ENCODE data around the gene OR5B2.

OR5B2 gene

DNA sequence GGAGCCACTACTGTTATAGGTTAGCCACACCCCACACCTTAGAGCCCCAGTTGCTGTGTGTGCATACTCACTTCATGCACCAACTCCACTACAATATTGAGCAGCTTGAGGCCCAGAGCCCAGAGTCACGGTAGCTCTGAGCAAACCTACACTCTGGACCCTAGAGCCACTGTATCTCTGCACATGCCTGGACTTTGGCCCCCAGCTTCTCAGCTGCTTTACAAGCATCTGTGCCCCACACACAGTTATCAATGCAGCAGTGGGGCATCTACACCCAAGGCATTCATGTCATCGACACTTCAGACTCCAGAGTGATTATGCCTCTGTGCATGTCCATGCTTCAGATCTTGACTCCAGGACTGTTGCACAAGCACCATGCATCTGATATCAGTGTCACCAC is 16.4 kb upstream of the OR5B2 start:
- Histone ChIP-seq H3K27me3 (replicated peaks; ENCODE audit: control insufficient read depth, insufficient read depth, low read length) (no peaks in the 10 kb centered on the region), H3K36me3 (ENCODE audit: control insufficient read depth, insufficient read depth, low read length) (no peaks in the 10 kb centered on the region), H3K4me3 (replicated peaks; ENCODE audit: low read depth, low read length) (no peak overlapping the region)
- TF ChIP-seq, protein P1, sequence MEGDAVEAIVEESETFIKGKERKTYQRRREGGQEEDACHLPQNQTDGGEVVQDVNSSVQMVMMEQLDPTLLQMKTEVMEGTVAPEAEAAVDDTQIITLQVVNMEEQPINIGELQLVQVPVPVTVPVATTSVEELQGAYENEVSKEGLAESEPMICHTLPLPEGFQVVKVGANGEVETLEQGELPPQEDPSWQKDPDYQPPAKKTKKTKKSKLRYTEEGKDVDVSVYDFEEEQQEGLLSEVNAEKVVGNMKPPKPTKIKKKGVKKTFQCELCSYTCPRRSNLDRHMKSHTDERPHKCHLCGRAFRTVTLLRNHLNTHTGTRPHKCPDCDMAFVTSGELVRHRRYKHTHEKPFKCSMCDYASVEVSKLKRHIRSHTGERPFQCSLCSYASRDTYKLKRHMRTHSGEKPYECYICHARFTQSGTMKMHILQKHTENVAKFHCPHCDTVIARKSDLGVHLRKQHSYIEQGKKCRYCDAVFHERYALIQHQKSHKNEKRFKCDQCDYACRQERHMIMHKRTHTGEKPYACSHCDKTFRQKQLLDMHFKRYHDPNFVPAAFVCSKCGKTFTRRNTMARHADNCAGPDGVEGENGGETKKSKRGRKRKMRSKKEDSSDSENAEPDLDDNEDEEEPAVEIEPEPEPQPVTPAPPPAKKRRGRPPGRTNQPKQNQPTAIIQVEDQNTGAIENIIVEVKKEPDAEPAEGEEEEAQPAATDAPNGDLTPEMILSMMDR (IDR thresholded peaks at IDR 0.05; ENCODE audit: insufficient read depth, low read length, poor library complexity, severe bottlenecking) = no peak
- no peak for DNase-seq (ENCODE audit: extremely low read depth, insufficient read length)

DNA sequence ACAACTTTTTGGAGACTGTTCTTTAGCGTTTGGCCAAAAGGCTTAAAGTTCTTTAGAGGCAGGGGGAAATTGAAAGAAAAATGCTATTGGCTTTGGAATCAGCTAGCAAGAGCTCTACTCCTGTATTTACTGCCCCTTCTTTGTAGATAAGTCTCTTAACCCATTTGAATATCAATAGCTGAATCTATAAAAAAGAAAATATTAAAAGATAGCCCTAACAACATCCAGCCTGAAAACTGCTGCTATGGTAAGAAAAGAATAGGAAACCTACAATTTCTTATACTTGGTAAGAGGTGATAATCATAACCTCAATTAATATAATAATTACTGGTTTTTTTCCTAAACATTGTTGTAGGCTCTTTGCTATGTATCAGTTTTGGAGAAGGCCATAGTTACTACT is 14.2 kb upstream of the OR5B2 start, which contains the start of gene OR5B12:
Gene OR5B12 (minus strand): TSS at position 101 of the 400 bp plus-strand sequence. CDS start 2,085 bp downstream, outside the sequence.
- Histone ChIP-seq H3K4me3 (replicated peaks; ENCODE audit: low read depth, low read length) (no peak within 1 kb of the TSS), H3K36me3 (ENCODE audit: control insufficient read depth, insufficient read depth, low read length) (no peaks in the 10 kb centered on the region), H3K27me3 (replicated peaks; ENCODE audit: control insufficient read depth, insufficient read depth, low read length) (no peaks in the 10 kb centered on the region)
- no peak for DNase-seq (ENCODE audit: extremely low read depth, insufficient read length)
- TF ChIP-seq, protein P1 (IDR thresholded peaks at IDR 0.05; ENCODE audit: insufficient read depth, low read length, poor library complexity, severe bottlenecking) = no peak

DNA sequence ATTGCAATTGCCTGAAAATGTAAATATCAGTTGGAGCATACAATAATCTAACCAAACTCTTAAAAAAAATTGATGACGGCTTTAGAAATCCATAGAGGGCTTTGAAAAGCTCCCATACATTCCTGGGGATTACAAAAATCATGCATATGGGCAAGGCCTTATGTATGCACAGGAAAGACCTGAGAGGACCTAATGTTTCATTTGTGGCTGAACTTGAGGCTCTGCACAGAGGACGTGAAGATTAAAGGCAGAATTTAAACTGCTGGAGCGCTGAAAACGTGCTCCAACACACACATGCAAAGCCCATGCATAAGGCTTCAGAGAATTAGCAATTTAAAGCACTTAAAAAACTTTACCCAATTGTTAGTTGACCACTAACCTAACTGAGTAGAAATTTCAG is 10.6 kb upstream of the OR5B2 start:
- Histone ChIP-seq H3K27me3 (replicated peaks; ENCODE audit: control insufficient read depth, insufficient read depth, low read length) (no peaks in the 10 kb centered on the region), H3K4me3 (replicated peaks; ENCODE audit: low read depth, low read length) (no peak overlapping the region), H3K36me3 (ENCODE audit: control insufficient read depth, insufficient read depth, low read length) (no peaks in the 10 kb centered on the region)
- DNase-seq (ENCODE audit: extremely low read depth, insufficient read length) = no peak
- TF ChIP-seq, protein P1 (IDR thresholded peaks at IDR 0.05; ENCODE audit: insufficient read depth, low read length, poor library complexity, severe bottlenecking) = no peak

DNA sequence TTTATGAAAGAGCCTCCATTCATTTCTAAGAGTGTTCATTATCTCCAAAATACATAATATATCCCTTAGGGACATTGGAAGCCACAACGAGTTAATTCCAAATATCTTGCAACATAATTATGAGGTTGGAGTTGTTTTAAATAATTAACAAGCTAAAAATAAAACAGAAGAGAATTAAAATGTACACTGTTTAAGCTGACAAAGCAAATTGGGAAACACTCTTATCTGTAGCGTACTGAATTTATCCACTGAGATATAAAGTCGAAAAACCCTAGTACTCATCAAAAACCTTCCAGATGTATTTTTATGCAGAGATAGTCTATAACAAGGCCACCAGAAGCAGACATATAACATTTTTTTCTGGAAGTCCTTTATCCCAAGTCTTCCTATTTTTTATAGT is 6.3 kb upstream of the OR5B2 start:
- DNase-seq (ENCODE audit: extremely low read depth, insufficient read length) = no peak
- H3K4me3 ChIP-seq (replicated peaks; ENCODE audit: low read depth, low read length) = no peak overlapping the region
- no peaks in the 10 kb centered on the region for H3K27me3 ChIP-seq (replicated peaks; ENCODE audit: control insufficient read depth, insufficient read depth, low read length)
- H3K36me3 ChIP-seq (ENCODE audit: control insufficient read depth, insufficient read depth, low read length) = no peaks in the 10 kb centered on the region
- TF ChIP-seq, protein P1 (IDR thresholded peaks at IDR 0.05; ENCODE audit: insufficient read depth, low read length, poor library complexity, severe bottlenecking) = no peak

DNA sequence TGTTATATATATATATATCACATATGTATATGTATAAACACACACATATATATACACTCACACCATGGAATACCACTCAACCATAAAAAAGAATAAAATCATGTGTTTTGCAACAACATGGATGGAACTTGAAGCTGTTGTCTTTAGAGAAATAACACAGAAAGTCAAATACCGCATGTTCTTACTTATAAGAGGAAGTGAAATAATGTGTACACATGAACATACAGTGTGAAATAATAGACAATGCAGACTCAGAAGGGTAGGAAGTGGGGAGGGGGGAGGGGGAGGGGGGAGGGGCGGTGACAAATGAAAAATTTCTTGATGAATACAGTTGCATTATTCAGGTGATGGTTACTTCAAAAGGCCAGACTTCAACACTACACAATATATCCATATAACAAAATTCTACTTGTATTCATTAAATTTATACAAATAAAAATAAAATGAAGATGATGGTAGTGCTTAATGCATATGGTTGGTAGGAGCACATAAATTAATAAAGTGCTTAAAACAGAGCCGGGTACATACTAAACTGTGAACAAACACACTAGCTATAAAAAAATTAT is 5.8 kb upstream of the OR5B2 start:
- Histone ChIP-seq H3K36me3 (ENCODE audit: control insufficient read depth, insufficient read depth, low read length) (no peaks in the 10 kb centered on the region), H3K27me3 (replicated peaks; ENCODE audit: control insufficient read depth, insufficient read depth, low read length) (no peaks in the 10 kb centered on the region), H3K4me3 (replicated peaks; ENCODE audit: low read depth, low read length) (no peak overlapping the region)
- DNase-seq (ENCODE audit: extremely low read depth, insufficient read length) = peak; percentile 11
- TF ChIP-seq, protein P1 (IDR thresholded peaks at IDR 0.05; ENCODE audit: insufficient read depth, low read length, poor library complexity, severe bottlenecking) = no peak

DNA sequence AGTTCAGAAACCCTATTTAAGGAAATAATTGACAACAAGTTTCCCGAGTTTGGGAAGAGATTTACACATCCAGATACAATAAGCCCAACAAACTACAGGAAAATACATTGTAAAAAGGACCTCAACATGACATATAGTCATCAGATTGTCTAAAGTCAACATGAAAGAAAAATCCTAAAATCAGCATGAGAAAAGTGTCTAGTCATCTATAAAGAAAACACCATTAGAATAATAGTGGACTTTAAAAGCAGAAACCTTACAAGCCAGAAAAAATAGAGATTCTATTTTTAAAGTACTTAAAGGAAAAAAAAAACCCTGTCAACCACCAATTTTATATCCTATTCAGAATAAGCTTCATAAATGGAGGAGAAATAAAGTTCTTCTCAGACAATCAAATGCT is 1.4 kb upstream of the OR5B2 start:
- no peak for DNase-seq (ENCODE audit: extremely low read depth, insufficient read length)
- H3K36me3 ChIP-seq (ENCODE audit: control insufficient read depth, insufficient read depth, low read length) = no peaks in the 10 kb centered on the region
- H3K27me3 ChIP-seq (replicated peaks; ENCODE audit: control insufficient read depth, insufficient read depth, low read length) = no peaks in the 10 kb centered on the region; the same call in none of the 2 replicates

More for the DNA sequence above, 1.4 kb upstream of the OR5B2 start:
- TF ChIP-seq, protein P1 (IDR thresholded peaks at IDR 0.05; ENCODE audit: insufficient read depth, low read length, poor library complexity, severe bottlenecking) = no peak
- H3K4me3 ChIP-seq (replicated peaks; ENCODE audit: low read depth, low read length) = no peak overlapping the region
